ENCODE results near the gene TMEM244.
"Not testable (repeated sequence)": the region's sequence is repeated elsewhere in the genome, so short reads cannot be mapped to it uniquely, and the experiment has no call there.

The TMEM244 gene

DNA sequence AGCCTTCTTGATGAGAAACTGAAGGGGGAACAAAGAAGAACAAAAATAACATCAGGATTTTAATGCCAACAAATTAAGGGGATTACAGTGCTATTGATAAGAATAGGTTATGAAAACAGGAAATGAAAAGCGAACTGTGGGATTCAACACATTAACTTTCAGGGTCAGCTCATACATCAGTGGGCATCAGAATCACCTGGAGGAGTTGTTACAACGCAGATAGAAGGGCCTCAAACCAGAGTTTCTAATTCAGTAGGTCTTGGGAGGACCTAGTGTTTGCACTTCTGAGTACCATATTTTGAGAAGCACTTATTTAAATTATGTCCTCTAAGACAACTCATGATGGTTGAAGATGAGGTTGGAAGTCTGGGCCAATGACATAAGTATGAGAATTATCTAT is 5.6 kb upstream of the TMEM244 start:
- peak in 1 of 14 donors; percentile 20 for DNase-seq

DNA sequence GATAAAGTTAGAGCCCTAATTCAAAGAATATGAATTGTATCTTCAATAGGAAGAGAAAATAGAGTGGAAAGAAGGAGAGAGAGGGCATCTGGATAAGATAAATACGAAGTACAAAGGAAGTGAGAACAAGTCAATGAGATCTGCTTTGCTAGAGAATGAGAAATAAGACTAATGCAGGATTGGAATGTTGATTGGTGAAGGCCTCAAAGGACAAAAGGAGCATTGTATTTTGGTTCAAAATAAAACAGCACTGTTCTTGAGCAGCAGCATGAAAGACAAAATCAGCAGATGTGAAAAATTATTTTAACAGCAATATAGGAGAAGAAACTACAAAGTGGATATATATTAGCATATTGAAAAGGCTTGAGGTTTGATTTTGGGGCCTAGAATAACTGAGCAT is 5.1 kb upstream of the TMEM244 start:
- DNase-seq: no peak

DNA sequence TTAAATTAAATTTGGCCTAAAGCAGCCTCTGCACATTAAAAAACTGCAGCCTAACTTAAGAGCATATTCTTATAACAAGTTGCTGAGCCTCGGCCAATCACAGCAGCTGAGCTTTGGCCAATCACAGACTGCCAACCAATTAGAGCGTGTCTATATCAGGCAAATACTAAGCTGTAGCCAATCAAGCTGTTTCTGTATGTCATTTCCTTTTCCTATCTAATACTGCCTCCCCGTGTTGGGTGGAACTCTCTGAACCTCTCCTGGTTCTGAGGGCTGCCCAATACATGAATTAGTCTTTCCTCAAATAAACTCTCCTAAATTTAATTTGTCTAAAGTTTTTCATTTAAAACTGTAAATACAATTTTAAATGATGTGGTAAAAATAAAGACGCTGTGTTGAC is 3.9 kb upstream of the TMEM244 start:
- DNase-seq: no peak

DNA sequence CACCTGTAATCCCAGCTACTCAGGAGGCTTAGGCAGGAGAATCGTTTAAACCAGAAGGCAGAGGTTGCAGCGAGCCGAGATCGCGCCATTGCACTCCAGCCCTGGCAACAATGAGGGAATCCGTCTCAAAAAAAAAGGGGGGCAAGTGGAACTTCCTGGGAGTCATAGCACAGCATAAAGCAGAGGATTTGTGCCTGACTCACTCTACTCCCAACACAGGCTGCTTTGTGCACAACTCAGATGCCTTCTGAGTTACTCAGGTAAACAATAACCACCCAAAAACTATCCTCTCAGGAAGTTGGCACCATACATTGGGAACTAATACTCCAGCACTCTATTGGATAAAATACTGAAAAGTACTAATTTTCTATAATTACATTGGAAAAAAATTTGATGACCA is 2.5 kb upstream of the TMEM244 start:
- DNase-seq: no peak

DNA sequence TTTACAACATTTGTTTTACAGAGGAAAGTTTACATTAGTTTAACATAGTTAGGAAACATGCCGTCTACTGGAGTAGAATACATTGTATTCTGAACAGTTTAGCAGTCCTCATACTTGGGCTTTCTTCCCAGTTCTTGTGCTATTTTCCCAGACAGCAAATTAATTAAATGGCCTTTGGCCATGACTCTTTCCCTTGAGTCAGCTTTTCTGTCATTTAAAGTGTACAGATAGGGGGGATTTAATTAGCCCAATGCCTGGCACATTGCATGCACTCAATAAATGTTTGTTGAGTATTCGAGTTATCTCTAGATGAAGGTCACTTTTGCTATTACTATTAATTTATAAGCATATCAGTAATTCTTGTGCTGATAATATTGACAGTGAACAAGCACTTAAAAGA is 1.6 kb downstream of the TMEM244 start:
- no peak for DNase-seq

DNA sequence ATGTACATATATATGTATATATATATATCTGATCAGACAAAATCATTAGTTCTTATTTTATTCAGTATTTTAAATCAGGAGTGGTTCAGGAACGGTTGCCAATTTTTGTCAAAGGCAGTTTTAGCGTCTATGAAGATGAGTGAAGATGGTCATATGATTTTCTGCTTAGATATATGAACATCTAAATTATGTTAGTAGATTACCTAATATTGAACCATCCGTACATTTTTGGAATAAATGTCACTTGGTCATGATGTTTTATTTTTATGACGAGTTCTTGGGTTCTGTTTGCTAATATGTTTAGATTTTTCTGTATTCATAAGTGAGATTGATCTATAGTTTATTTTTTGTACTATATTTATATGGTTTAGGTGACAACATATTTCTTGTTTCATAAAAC is 3.3 kb downstream of the TMEM244 start:
- no peak for DNase-seq

DNA sequence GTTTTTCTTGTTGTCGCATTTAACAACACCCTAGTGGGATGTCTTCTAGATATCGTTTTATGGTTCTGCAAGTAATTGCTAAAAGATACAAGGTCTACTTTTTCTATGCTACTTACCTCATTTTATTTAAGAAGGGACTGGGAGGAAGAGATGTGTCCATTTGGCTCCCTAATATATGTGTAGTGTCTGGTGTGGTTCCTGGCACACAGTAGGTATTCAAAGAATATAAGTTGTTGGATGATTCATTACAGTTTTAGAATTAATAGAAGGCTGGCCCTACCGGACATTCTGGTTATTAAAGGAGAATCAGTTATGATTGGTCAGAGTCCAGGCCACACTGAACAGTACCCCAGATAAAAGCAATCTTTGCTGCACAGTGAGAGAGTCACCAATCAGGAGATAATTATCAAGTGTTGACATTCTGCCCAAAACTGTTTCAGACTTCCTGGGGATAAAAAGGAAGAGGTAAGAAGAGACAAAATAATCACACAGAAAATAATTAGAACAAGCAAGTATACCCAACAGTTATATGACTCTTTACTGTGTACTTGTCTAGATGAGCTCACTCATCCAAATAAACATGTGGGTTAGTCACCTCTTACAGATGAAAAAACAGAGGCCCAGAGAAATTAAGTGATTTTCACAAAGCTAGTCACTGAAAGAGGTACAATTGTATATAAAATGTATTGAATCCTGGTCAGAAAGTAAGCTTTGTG is 7.0 kb downstream of the TMEM244 start:
- no peak for DNase-seq

DNA sequence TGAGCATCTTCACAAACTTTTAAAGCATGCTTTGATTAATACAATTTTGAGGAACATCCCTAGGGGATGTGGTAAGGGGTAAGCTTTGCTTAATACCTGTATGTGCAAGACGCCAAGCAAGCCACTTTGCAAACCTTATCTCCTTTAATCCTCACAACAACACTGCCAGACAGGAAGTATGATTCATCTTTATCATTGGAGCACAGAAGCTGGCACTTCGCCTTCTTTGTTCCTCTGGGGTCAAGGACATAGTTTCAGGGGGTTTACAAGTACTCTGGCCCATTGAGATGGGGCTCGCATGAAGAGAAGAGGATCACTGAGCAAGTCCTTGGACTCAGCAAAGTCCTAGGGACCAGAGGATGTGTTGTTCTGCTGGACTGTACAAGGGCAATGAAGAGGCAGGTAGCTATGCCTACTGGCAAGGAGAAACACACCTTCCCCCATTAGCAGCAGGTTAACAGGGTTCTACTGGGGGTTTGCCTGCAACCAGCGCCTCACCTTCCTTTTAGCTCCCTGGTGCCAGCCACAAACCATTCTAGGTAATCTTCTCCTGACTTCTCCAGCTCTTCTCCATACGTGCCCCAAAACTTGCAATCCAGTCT is 8.8 kb downstream of the TMEM244 start:
- DNase-seq: no peak

DNA sequence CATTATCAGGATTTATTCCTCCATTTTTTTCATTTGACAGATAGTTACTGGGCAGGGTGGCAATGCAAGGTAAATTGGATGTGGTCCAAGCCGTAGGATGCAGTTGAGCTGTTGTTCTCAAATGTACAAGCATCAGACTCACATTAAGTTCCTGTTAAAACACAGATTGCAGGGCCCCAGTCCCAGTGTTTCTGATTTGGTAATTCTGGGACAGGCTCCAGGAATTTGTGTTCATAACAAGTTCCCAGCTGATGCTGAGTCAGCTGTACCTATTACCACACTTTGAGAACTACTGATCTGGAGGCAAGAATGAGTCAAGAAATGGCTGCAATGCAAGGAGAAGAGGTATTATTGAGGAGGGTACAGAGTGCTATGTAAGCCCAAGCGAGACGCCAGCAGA is 11.7 kb downstream of the TMEM244 start:
- DNase-seq: no peak

DNA sequence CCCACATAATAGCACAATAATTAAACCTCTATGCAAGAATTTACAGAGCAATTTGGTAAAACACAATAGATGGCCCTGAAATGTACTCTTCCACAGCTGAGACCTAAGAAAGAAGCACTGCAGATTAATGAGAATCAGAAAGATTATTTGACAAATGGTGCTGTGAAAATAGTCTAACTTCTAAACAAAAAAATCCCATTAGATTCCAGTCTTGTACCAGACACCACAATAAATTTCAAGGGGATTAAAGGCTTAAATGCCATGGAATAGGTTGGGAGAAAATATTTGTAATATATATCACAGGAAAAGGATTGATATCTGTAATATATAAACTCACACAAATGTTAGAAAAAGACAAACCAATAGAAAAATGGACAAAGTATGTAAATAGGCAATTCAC is 14.4 kb downstream of the TMEM244 start:
- DNase-seq: no peak

DNA sequence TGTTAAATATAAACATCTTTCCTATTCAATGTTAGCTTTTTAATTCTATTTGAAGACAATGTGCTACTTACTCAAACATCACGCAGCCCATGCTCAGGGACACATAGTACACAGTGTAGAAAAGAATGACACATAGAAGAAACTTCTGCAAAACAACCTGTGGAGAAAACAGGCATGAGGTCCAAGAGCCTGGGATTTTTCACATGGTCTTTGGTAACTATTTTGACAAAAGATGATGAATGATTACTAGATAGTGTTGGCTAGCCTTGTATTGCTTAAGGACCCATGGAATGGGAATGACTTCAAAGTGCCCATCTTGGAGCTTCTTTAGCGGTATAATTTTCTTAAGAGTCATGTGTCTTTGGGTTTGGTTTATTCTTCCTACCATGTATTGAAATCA is 15.4 kb downstream of the TMEM244 start:
- no peak for DNase-seq

DNA sequence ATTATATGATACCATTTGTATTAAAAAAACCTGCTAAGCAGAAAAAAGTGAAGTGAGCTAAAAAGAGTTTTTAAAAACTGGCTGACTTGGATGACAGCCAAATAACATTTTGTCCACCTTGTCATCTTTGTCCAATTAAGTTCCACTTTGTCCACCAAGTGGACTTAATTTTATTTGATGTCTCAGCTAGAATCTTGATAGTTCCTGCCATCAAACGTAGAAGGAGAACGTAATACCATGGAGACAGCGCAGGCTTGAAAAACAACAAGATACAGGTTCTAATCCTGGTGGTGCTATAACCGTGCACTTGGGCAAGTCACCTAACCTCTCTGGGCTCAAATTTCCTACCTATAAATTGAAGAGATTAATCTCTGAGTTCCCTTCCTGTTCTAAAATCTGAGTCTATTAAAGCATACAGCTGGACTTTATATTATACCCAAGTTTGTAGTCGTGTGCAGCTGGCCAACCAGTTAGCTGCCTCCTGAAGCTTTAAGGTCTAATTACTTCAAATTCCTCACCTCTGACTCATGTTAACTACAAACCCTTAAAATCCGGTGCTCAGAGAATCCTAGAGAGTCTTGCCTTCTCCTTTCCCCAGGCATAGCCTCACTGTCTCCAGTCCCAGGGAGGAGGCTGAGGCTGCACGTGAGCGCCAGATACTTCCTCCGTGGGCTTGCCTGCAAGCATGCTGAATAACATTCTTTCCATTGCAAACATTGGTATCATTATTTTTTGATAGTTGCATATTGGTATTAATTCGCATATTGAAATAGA is 16.8 kb downstream of the TMEM244 start:
- DNase-seq: no peak

DNA sequence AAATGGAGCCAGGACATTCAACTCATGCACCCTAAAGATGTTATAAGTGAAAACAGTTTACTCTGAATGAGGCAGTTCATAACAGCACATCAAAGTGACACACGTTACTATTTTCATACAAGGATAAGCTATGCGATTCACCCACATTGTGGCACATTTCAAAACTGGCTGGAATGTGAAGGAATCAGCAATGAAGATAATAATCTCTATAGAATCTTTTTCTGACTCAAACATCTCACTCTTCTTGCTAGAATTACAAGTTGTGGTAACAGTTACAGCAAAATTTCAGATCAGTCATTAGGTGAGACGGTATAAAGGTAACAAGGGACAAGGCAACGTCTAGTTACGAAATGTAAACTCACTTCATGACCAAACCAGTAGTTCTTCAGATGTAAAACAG is 17.5 kb downstream of the TMEM244 start:
- no peak for DNase-seq

DNA sequence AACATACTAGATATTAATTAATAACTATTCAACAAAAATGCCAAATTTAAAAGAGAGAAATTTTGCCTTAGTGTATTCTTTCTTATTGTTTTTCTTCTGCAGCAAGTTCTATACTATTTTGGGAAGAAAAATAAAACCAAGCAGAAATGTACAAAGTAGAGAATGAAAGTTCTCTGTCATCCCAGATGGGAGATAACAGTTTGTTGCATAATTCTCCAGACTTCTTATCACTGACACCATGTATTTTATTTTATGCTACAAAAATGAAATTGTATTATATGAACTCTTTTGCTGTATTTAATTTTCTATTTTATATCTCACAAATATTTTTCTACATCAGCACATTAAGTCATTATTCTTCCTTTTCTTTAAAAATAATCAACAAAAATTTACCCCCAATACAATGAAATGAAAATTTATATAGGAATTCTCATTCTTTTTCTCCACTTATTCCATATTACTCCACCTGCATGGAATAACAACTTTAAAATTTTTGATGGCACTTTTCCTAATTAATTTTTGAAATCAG is 18.2 kb downstream of the TMEM244 start:
- DNase-seq: no peak

DNA sequence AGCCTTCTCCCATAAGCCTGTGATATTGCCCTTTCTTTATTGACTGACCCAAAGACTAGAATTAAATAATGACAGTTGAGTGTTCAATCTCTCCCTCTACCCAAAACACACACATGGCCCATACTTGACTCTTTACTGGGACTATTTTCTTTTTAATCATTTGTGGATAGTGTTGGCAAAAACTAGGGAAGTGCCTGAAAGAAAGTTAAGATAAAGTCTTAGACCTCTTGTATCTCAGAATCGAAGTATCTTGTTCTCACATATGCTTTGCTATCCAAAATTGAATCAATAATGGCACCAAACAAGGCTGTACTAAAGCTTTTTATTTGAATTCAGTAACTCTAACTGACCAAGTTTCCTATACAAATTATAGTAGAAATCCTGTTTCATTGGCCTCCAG is 19.0 kb downstream of the TMEM244 start:
- no peak for DNase-seq

DNA sequence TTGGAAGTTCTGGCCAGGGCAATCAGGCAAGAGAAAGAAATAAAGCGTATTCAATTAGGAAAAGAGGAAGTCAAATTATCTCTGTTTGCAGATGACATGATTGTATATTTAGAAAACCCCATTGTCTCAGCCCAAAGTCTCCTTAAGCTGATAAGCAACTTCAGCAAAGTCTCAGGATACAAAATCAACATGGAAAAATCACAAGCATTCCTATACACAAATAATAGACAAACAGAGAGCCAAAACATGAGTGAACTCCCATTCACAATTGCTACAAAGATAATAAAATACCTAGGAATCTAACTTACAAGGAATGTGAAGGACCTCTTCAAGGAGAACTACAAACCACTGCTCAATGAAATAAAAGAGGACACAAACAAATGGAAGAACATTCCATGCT is 21.6 kb downstream of the TMEM244 start:
- not testable (repeated sequence) for DNase-seq

DNA sequence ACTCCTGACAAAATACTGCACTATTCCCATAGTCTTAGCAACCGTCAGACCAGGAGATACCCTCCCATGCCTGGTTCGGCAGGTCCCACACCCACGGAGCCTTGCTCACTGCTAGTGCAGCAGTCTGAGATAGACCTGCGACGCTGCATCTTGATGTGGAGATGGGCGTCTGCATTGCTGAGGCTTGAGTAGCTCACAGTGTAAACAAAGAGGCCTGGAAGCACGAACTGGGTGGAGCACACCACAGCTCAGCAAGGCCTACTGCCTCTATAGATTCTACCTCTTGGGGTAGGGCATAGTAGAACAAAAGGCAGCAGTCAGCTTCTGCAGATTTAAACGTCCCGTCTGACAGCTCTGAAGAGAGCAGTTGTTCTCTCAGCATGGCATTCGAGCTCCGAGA is 25.4 kb downstream of the TMEM244 start:
- DNase-seq: no peak

DNA sequence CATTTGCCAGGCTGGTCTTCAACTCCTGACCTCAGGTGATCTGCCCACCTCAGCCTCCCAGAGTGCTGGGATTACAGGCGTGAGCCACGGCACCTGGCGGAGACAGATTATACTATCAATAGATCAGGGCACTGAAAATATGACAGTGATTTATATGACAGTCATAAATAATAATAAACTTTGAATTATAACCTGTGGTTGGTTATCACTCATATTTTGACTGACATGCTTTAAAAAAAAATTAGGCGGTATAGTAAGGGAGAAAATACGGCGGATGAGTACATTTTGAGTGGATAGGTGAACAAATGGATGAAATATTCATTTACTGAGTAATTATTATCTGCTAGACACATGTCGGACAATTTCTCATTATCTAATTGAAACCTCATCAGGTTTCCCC is 28.8 kb downstream of the TMEM244 start:
- DNase-seq: no peak

DNA sequence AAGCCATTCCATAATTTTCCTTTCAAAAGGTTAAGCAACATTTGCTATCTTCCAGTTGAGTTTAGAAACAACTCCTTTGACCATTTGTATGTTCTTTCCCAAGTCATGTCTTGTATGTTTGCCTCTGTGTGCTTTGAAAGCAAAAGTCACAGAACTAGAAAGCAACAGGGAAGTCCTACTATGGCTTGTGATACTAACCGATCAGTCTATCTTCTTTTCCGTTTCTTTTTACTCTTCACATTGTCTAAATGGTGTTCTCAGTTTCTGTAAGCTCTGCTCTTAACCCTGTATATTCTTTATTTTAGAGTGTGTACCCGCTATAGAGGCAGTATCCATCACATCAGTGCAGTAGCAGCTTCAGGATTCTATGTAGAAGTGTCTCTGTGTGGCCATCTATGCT is 32.9 kb downstream of the TMEM244 start:
- DNase-seq: no peak

DNA sequence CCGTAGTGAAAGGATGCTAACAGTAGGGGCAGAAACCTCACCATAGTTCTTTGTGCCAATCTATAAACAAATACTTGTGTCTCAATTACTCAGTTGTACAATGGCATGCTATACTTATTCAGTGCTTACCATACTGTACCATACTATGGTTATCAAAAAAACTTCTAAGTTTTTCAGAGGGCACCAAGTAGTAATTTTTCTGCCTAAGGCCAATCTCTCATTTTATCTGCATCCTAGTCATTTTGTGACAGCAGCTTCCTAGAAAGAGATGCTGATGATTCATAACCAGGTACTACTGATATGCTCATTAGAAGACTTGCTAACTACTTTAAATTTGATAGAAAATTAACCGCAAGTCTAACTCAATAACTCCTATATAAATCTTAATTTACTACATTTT is 42.9 kb downstream of the TMEM244 start:
- DNase-seq: no peak

DNA sequence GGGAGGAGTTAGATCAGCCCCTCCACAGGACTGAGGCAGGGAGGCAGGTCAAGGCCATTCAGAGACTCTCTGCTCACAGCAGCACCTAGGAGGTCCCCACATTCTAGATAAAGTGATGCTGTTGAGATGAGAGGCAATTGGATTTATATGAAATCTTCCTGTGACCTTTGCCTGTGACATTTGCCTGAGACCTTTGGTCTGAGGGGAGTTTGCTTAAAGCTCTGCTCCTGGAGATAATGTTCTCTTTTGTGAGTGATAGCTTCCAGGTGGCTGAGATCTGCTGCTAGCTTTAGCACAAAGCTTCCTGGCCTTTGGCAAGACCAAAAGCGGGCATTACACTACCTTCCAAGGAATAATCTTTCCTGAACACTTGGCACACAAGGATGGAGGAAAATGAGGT is 43.3 kb downstream of the TMEM244 start:
- no peak for DNase-seq

DNA sequence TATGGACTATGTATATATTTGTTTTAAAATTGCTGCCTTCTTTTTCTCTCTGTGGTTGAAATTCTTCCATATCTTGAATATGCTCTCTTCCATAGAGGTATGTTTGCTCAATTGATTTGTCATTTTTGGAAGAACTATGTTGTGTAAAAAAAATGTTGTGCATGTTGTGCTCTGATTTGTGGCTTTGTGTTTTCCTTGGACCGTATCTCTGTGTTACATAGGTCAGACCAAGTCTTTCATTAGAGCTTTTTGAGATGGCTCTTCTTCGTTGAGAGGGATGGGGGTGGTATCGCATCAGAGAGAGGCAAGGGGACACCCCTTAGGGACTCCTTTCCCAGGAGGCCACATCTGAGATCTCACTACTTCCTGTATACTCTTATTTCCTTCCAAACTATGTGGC is 43.8 kb downstream of the TMEM244 start:
- no peak for DNase-seq

DNA sequence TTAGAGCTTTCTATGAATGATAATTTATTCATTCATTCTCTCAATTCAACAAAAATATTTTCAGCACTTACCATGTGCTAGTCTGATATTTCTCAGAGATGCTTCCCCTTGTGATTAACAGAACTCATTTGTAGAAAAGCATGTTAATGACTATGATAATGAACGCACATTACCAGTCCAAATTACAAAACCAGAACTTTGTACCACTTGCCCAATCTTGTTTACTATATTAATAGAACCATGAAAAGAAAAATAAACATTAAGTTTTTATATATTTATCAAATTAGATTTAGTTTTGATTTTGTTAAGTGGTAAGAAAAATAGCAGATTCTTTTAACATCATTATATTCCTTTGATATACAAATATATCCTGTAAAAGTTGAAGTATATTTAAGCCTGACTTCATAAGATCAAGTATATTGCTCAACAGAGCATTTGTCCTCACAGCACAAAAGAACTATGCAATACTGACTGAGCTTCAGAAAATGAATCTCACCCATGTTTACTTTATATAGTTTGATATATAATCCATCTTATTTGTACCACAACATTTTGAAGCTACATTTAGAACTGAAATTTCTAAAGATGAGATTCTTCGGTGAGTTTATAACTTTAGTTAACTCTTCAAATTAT is 48.9 kb downstream of the TMEM244 start:
- DNase-seq: no peak

Data from C1 segment of cervical spinal cord (tissue), 14 donors.